ENCODE measurements around the gene NEDD4.

- TF ChIP-seq REST (IDR thresholded peaks at IDR 0.05; ENCODE audit: low read depth) (no peak), NFIC (IDR thresholded peaks at IDR 0.05) (no peak), TEAD4 (IDR thresholded peaks at IDR 0.05) (no peak), MAX (IDR thresholded peaks at IDR 0.05) (no peak), USF1 (IDR thresholded peaks at IDR 0.05) (no peak), TCF12 (IDR thresholded peaks at IDR 0.05; ENCODE audit: low read depth) (no peak)
Observed at GRCh38 chr15:56014677-56015076, 21.3 kb upstream of the NEDD4 start.

Data from Ishikawa (cell line).